Retinal pigment epithelial cell (primary cell): ENCODE results near the gene OTOP3.
A peak's percentile ranks its signal among the peaks of the same experiment; 100 is the strongest.

Experiments
- DNase-seq: peaks from one replicate; pipeline ENCODE4 v3.0.0-alpha.2; 2010; ENCODE audit warnings: low read depth
- H3K4me3 ChIP-seq: 2 replicates; pipeline ENCODE4 v1.5.1; 2011; ENCODE audit warnings: mild to moderate bottlenecking, low read length, control low read depth, moderate library complexity
- CTCF ChIP-seq: conservative IDR thresholded peaks from 2 replicates; pipeline ENCODE4 v1.5.1; 2011; ENCODE audit warnings: low read depth, low read length, control low read depth, inconsistent platforms

Gene OTOP3

GRCh38 chr17:74918906-74919305 lies 16.8 kb upstream of the OTOP3 start:
- H3K4me3 ChIP-seq: no peak overlapping the region
- TF ChIP-seq CTCF: no peak
- no peak for DNase-seq

GRCh38 chr17:74919440-74920305 lies 16.0 kb upstream of the OTOP3 start:
- DNase-seq: no peak
- TF ChIP-seq CTCF: peak; percentile 29
- no peak overlapping the region for H3K4me3 ChIP-seq

- DNase-seq: no peak
- no peak for TF ChIP-seq CTCF
- no peak overlapping the region for H3K4me3 ChIP-seq
Observed at GRCh38 chr17:74920306-74920620, 15.4 kb upstream of the OTOP3 start.

GRCh38 chr17:74920642-74921025 lies 15.1 kb upstream of the OTOP3 start:
- no peak for TF ChIP-seq CTCF
- no peak for DNase-seq
- H3K4me3 ChIP-seq: no peak overlapping the region

- H3K4me3 ChIP-seq: no peak overlapping the region
- TF ChIP-seq CTCF: no peak
- DNase-seq: no peak
Observed at GRCh38 chr17:74921026-74921681, 14.5 kb upstream of the OTOP3 start.

- DNase-seq: no peak
- no peak overlapping the region for H3K4me3 ChIP-seq
- TF ChIP-seq CTCF: no peak
Observed at GRCh38 chr17:74921769-74922168, 13.9 kb upstream of the OTOP3 start.

GRCh38 chr17:74922172-74922571 lies 13.5 kb upstream of the OTOP3 start:
- TF ChIP-seq CTCF: no peak
- no peak overlapping the region for H3K4me3 ChIP-seq
- no peak for DNase-seq
